GM19240 (cell line): Measurements from ENCODE around the gene PIEZO1.
A peak's percentile ranks its signal among the peaks of the same experiment; 100 is the strongest.

Source experiments
- DNase-seq: peaks from one replicate; pipeline ENCODE4 v3.0.0; 2011; ENCODE audit warnings: low spot score; ENCODE audit not compliant: insufficient read length

Gene PIEZO1

GRCh38 chr16:88769617-88770460 is 15.2 kb downstream of the PIEZO1 start:
- peak; percentile 80 for DNase-seq

- DNase-seq: no peak
Measured at GRCh38 chr16:88768071-88768783, 16.8 kb downstream of the PIEZO1 start.

DNA sequence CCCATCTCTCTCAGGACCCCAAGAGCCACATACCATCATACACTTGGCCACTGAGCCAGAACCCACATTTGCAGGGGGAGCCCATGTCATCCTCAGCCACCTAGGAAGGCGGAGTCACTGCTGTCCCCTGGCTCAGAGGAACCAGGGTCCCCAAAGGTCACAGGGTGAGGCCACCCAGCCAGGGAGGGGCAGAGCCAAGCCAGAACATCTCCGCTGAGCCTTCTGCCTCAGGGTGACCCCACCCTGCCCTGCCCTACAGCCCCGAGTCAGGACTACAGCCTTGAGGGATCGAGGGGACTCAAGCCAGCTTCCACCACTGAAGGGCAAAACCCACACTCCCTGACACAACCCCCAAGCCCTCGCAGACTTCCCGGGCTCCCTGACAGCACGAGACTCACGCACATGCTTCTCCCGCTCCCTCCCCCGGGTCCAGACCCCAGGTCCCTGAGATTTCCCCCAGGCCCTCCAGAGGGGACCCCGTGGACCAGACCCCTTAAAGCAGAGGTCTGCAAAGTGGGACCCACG is 17.4 kb downstream of the PIEZO1 start:
- DNase-seq: no peak

DNA sequence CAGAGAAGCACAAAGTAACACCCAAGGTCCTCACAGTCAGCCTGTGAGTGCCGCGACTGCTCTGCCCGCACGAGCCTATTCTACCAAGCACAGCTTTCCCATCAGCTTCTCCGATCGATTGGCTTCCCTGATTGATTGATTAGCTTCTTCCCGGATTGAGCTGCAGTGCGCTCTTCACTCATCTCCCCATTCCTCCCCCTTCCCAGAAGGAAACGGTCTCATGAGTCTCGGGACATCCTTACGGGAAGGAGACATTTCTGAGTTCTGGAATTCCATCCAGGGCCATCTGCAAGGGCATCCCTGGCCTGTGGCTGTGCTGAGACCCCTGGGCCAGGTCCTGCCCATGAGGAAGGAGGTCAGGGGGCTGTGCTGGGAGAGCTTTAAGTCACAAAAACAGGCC is 18.0 kb downstream of the PIEZO1 start:
- DNase-seq: no peak

GRCh38 chr16:88764913-88765349 is 20.1 kb downstream of the PIEZO1 start:
- no peak for DNase-seq

GRCh38 chr16:88764080-88764479 is 20.9 kb downstream of the PIEZO1 start:
- no peak for DNase-seq

DNA sequence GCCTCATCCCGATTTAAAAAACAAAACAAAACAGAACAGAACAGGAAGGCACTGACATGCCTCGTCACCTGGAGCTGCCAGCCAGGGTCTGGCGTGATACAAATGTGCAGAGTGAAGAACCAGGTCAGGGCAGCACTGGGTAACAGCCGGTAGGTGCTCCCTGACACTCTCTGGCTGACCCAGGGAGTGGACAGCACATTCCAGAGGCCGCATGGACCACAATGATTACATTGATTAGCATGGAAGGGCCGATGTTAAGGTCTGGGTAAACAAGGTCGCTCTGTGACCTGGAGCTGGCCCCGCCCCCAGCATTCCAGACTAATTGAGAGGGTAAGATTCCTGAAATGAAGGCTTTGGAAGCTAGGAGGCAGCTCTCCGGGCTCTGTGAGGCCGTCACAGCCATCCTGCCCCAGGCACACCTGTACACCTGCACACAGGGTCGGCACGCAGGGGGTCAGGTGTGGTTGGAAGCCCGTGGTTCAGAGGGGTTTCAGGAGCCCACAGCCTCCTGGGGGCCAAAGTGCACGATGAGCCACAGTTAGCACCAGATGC is 21.4 kb downstream of the PIEZO1 start:
- no peak for DNase-seq

DNA sequence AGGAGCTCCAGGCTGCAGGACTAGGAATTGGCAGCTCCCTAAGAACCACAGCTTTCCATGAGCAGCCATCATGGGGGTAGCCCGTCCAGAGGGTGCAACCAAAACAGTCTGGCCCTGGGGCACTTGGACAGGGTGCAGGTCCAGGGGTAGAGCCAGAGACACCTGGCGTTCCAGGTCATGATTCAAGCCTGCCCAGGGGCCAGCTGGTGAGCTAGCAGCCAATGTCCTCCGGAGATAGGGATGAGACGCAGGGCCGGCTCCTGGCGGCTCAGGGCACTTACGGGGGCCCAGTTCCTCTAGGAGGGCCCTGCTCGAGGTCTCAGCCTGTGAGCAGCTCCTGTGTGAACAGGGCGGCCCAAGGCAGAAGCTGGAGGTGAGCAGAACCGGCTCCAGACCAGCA is 22.1 kb downstream of the PIEZO1 start:
- DNase-seq: no peak

DNA sequence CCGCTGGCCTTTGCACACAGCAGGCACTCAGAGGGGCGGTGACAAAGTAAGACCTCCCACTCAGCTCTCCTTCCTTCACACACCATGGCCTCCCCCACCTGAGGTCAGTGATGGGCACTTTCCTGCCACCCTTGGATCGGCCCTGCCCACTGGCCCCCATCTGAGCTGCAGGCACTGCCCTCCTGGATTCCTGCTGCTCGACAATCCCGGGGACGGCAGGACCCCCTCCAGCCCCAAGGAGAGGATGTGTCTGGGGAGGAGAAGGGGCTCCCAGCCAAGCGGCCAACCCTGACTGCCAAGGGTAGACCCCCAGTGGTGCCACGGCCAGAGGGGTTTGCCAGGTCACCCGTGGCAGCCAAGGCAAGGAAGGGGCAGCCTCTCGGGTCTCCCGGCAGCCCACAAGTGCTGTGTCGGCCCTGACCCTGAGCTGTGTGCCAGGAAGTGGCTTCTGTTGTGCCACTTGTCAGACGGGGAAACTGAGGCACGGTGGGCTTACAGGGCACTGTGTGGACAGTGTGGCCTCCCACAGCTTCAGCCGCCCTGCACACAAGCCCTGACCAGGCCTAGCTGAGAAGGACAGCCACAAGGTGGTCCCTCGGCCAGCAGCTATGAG is 22.7 kb downstream of the PIEZO1 start:
- DNase-seq: no peak

GRCh38 chr16:88761830-88762229 is 23.2 kb downstream of the PIEZO1 start:
- no peak for DNase-seq

- DNase-seq: no peak
Measured at GRCh38 chr16:88761143-88761534, 23.9 kb downstream of the PIEZO1 start.

DNA sequence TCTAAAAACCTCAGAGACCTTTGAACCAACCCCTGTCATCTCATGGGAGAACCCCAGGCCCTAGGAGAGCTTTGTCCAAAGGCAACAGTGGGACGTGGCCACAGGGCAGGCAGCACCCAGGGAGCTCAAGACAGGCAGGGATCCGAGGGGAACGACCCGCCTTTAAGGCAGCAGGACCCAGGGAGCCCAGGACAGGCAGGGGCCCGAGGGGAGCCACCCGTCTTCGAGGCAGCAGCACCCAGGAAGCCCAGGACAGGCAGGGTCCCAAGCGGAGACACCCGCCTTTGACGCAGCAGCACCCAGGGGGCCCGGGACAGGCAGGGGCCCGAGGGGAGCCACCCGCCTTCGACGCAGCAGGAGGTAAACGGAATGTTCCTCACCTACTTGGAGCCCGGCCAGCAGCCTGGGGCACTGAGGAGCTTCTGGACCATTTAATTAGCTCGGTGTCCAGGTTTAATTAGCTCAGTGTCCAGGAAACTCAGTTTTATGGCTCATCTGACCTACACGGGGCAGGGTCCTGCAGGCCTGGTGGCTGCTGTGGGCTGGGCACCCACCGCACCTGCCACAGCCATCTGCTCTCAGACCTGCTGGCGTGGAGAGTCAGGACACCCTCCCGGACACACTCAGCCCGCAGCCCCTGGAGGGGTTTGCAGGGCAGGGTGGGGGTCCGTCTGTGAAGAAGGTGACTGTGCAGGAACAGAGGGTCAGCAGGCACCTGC is 24.4 kb downstream of the PIEZO1 start:
- no peak for DNase-seq

DNA sequence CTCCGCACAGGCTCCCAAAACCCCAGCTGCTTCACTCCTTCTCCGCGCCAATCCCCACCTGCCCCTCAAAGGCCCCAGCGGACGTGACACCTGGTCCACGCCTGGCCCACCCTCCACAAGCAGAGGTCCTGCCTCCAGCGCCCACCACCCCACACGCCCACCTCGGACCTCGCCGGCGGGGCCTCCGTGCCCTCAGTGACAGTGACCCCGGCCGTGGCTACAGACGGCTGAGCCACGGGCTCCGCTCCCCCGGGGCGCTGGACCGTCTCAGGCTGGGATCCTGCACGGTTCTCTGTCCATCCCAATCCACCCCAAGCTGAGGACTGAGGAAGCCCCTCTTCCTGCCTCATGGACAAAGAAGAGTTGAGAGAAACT is 25.1 kb downstream of the PIEZO1 start:
- DNase-seq: no peak

GRCh38 chr16:88759245-88759975 is 25.6 kb downstream of the PIEZO1 start:
- no peak for DNase-seq

GRCh38 chr16:88758944-88759244 is 26.1 kb downstream of the PIEZO1 start:
- no peak for DNase-seq

DNA sequence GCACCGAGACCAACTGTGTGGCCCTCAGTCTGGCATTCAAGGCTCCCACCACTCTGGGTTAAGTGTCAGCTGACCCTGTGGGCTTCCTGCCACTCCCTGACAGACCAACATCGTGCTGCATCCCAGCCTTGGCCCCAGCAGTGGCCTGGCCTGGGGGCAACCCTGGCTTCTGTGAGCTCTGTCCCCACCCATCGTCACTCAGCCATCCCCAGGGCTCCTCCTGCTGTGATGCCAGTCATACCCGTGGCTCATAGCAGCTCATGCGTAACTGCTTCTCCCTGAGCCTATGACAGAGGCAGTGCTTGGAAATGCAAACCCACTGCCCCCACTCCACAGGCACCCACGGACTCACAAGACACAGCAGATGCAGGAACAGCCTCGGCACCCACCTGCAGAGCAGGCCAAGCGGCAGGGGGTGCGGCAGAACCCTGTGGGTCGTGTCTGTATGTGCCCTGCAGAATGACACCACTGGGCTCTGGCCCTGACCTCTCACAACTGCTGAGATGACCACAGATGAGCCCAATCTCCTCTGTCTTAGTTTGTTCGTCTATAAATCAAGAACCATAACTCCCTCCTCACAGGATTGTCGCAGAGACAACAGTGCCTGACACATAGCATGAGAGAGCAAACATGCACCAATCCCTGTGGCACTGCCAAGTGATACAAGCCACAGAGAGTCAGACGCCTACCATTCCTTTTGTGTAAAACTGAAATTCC is 26.6 kb downstream of the PIEZO1 start:
- DNase-seq: no peak

GRCh38 chr16:88755745-88756443 is 29.1 kb downstream of the PIEZO1 start:
- DNase-seq: no peak

DNA sequence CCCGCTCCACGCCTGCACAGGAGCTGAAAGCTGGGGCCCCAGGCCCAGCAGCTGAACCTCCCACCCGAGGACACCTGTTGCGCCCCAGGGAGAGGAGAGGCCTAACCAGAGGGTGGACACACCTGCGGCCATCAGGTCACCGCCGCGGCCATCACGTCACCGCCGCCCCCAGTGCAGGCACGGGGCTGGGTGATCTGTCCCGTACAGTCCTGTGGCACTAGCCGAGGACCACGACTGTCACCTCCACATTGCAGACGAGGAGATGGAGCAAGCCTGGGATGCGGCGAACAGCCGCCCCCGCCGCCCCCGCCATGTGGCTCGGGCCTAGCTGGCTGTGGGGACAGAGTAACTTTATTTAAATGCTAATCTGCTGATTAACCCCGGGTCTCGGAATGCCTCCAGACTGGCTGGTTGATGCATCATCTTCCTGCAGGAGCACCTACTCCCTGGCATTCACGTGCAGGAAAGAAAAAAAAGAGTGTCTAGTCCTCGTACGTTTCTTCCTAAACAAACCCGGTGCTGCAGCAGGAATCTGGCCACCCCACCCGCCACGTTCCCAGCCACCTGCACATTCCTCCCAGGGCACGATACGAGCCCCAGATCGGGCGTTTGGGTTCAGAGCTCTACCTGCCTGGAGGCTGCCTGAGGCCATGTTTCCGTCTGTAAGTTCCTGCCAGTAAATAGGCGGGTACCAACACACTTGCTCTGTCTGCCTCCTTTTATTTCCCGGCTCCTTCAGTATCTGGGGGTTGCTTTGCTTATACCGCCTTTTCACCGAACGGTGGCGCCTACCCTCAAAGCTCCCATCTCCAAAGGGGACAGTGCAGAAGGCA is 29.9 kb downstream of the PIEZO1 start:
- no peak for DNase-seq
